ENCODE data around the gene DDRGK1. TPM values are rescaled to one million over a fixed set of nuclear protein-coding genes. Genes with fewer than 3 reads are reported as not detected.
"Not testable (repeated sequence)": the region's sequence is repeated elsewhere in the genome, so short reads cannot be mapped to it uniquely, and the experiment has no call there.

DDRGK1 gene
- total RNA-seq, 1 donor from 2014 or later, result 89.8 TPM

GRCh38 chr20:3221398-3222226 lies 17.1 kb upstream of the DDRGK1 start:
- Histone ChIP-seq H3K9me3 (no peaks in the 10 kb centered on the region), H3K4me3 (no peak overlapping the region), H3K27ac (no peak overlapping the region), H3K36me3 (peaks cover 54% of the 10 kb centered on the region), H3K4me1 (peaks cover 9% of the 10 kb centered on the region), H3K27me3 (ENCODE audit: low read depth) (no peaks in the 10 kb centered on the region)
- DNase-seq (no peak), ATAC-seq (peak; percentile 31 to 58)
- TF ChIP-seq, protein P1, sequence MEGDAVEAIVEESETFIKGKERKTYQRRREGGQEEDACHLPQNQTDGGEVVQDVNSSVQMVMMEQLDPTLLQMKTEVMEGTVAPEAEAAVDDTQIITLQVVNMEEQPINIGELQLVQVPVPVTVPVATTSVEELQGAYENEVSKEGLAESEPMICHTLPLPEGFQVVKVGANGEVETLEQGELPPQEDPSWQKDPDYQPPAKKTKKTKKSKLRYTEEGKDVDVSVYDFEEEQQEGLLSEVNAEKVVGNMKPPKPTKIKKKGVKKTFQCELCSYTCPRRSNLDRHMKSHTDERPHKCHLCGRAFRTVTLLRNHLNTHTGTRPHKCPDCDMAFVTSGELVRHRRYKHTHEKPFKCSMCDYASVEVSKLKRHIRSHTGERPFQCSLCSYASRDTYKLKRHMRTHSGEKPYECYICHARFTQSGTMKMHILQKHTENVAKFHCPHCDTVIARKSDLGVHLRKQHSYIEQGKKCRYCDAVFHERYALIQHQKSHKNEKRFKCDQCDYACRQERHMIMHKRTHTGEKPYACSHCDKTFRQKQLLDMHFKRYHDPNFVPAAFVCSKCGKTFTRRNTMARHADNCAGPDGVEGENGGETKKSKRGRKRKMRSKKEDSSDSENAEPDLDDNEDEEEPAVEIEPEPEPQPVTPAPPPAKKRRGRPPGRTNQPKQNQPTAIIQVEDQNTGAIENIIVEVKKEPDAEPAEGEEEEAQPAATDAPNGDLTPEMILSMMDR (IDR thresholded peaks at IDR 0.05), result no peak
- intact Hi-C loops (cut with DNase I), result no loop called here

DNA sequence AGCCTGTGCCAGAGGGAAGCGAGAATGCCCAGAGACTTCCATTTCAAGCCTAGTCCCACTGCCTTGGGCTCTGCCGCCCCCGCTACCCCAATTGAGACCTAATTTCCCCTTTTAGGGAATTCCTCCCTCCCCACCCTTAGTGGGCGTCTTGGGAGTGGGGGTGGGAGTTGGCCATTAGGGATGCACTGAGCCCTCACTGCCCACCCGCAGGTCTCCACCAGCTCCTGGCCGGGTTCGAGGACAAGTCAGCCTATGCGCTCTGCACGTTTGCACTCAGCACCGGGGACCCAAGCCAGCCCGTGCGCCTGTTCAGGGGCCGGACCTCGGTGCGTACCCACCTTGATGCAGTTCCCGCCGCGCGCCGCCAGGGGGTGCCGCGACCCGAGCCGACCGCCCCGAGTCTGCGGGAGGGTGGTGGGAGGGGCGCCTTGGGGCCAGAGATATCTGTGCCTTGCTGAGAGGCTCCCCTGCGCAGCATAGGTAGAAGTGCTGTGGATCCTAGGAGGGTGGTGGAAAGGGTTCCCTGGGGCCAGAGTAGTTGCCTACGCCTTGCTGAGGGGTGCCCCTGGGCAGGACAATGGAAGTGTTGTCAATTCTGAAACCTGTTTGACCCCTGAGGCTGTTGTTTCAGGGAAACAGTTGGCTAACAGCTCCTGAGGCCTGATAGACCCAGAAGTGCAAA lies 14.0 kb upstream of the DDRGK1 start:
- intact Hi-C loops (cut with DNase I), result no loop called here
- Histone ChIP-seq H3K9me3 (no peaks in the 10 kb centered on the region), H3K27ac (no peak overlapping the region), H3K36me3 (peaks cover 76% of the 10 kb centered on the region), H3K27me3 (ENCODE audit: low read depth) (no peaks in the 10 kb centered on the region), H3K4me1 (peaks cover 9% of the 10 kb centered on the region), H3K4me3 (peak overlapping the region; percentile 12)
- DNase-seq (peak; percentile 82), ATAC-seq (peak; percentile 87 to 89)
- TF ChIP-seq, protein P1 (IDR thresholded peaks at IDR 0.05), result peak; percentile 94

- H3K4me3 ChIP-seq; H3K9me3 ChIP-seq; H3K27me3 ChIP-seq (ENCODE audit: low read depth); DNase-seq; ATAC-seq; H3K27ac ChIP-seq; intact Hi-C loops (cut with DNase I): not testable (repeated sequence)
- H3K4me1 ChIP-seq, result peaks cover 12% of the 10 kb centered on the region
- peaks cover 51% of the 10 kb centered on the region for H3K36me3 ChIP-seq
Measured at GRCh38 chr20:3215359-3215917, 11.0 kb upstream of the DDRGK1 start.

DNA sequence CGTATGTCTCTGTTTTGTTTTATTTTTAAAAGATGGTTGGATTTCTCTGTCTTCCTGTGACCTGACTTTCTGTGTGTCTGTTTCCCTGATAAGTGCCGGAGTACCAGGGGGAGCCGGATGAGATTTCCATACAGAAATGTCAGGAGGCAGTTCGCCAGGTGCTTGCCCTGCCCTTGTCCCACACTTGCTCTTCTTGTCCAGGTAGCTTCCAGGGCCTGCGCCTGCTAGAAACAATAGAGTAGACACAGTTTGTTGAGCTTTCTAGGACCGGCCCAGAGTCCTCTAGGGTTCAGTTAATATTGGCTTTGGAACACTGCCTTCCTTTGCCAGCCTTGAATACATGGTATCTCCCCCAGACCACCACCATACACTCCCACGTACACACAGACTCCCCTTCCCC lies 8.7 kb upstream of the DDRGK1 start:
- no peaks in the 10 kb centered on the region for H3K9me3 ChIP-seq
- DNase-seq (no peak), ATAC-seq (no peak)
- peaks cover 18% of the 10 kb centered on the region for H3K4me1 ChIP-seq
- H3K27me3 ChIP-seq (ENCODE audit: low read depth), result no peaks in the 10 kb centered on the region
- peaks cover 42% of the 10 kb centered on the region for H3K36me3 ChIP-seq
- intact Hi-C loops (cut with DNase I), result no loop called here
- no peak overlapping the region for H3K4me3 ChIP-seq
- H3K27ac ChIP-seq, result no peak overlapping the region
- TF ChIP-seq, protein P1 (IDR thresholded peaks at IDR 0.05), result no peak

DNA sequence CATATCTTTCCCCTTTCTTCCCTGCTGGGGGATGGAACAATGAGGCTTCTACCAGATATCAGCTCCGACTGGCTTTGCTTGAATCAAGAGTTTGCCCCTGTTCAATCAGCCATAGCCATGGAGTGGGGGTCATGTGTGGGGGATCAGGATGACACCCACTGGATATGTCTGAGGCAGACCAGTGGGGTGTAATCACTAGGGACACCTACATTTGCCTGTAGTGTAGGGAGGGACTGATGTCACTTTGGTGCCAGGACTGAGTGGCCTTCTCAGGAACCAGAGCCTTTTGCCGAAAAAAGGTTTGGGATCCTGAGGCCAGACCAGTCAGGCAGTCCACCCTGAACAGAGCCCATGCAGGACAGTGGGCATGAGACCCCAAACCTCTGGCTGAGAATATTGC lies 5.9 kb upstream of the DDRGK1 start:
- ATAC-seq (no peak), DNase-seq (no peak)
- H3K27me3 ChIP-seq (ENCODE audit: low read depth), result no peaks in the 10 kb centered on the region
- intact Hi-C loops (cut with DNase I), result no loop called here
- H3K4me1 ChIP-seq, result peaks cover 18% of the 10 kb centered on the region
- peaks cover 22% of the 10 kb centered on the region for H3K36me3 ChIP-seq
- H3K9me3 ChIP-seq, result no peaks in the 10 kb centered on the region
- no peak overlapping the region for H3K27ac ChIP-seq
- TF ChIP-seq, protein P1 (IDR thresholded peaks at IDR 0.05), result no peak
- H3K4me3 ChIP-seq, result peak overlapping the region; percentile 92
